KMS-11 (cell line): ENCODE measurements around the gene SFI1.

Experiments used
- H2AFZ ChIP-seq: fragments of 200-600 bp; sonication (generic); 2 replicates; pipeline ENCODE4 v1.6.1; 2016; ENCODE audit warnings: antibody characterized with exemption, mixed run types, low read depth
- H3K27ac ChIP-seq: fragments of 200-600 bp; sonication (generic); 2 replicates; pipeline ENCODE4 v1.6.1; 2016; ENCODE audit warnings: mild to moderate bottlenecking, mixed run types
- H3K27me3 ChIP-seq: fragments of 200-600 bp; sonication (generic); 2 replicates; pipeline ENCODE4 v1.6.1; 2017; ENCODE audit warnings: mild to moderate bottlenecking, low read depth, mixed run types, moderate library complexity; ENCODE audit not compliant: insufficient read depth
- H3K36me3 ChIP-seq: fragments of 200-600 bp; sonication (generic); 2 replicates; pipeline ENCODE4 v1.6.1; 2017; ENCODE audit warnings: mild to moderate bottlenecking, mixed run types; ENCODE audit not compliant: insufficient read depth
- H3K4me1 ChIP-seq: fragments of 200-600 bp; sonication (generic); 2 replicates; pipeline ENCODE4 v1.6.1; 2016; ENCODE audit warnings: mild to moderate bottlenecking, low read depth, mixed run types; ENCODE audit not compliant: poor library complexity, severe bottlenecking
- H3K4me2 ChIP-seq: fragments of 200-600 bp; sonication (generic); 2 replicates; pipeline ENCODE4 v1.7.0; 2016; ENCODE audit warnings: mild to moderate bottlenecking, mixed run types
- H3K4me3 ChIP-seq: fragments of 200-600 bp; sonication (generic); IDR thresholded peaks from 2 replicates; pipeline ENCODE4 v1.6.1; 2017; ENCODE audit warnings: low read depth, low read length, mixed read lengths; ENCODE audit not compliant: insufficient read depth
- H3K79me2 ChIP-seq: fragments of 200-600 bp; sonication (generic); 2 replicates; pipeline ENCODE4 v1.6.1; 2016; ENCODE audit warnings: low read depth, mixed run types; ENCODE audit not compliant: insufficient read depth
- H3K9ac ChIP-seq: fragments of 200-600 bp; sonication (generic); 2 replicates; pipeline ENCODE4 v1.6.1; 2016; ENCODE audit warnings: mild to moderate bottlenecking, mixed run types
- H4K20me1 ChIP-seq: fragments of 200-600 bp; sonication (generic); 2 replicates; pipeline ENCODE4 v1.6.1; 2016; ENCODE audit warnings: mild to moderate bottlenecking, mixed run types; ENCODE audit not compliant: insufficient read depth
- CTCF ChIP-seq: fragments of 200-600 bp; sonication (generic); conservative IDR thresholded peaks from 2 replicates; pipeline ENCODE4 v1.6.1; 2017; ENCODE audit warnings: low read depth, mild to moderate bottlenecking, antibody characterized with exemption, low read length, moderate library complexity, mixed read lengths

The SFI1 gene

GRCh38 chr22:31631436-31631835, 135.1 kb downstream of the SFI1 start:
- Histone ChIP-seq H3K4me1 (peaks cover 14% of the 10 kb centered on the region), H3K27ac (no peak overlapping the region), H2AFZ (no peak overlapping the region), H3K27me3 (no peaks in the 10 kb centered on the region), H3K9ac (no peak overlapping the region), H3K4me3 (no peak overlapping the region), H4K20me1 (no peaks in the 10 kb centered on the region), H3K79me2 (peaks cover 33% of the 10 kb centered on the region), H3K36me3 (no peaks in the 10 kb centered on the region), H3K4me2 (no peak overlapping the region)
- no peak for TF ChIP-seq CTCF

- no peaks in the 10 kb centered on the region for H3K27me3 ChIP-seq
- no peak overlapping the region for H3K4me3 ChIP-seq
- H3K36me3 ChIP-seq, result no peaks in the 10 kb centered on the region
- H3K27ac ChIP-seq, result no peak overlapping the region
- no peak for TF ChIP-seq CTCF
- H3K79me2 ChIP-seq, result peaks cover 8% of the 10 kb centered on the region; the same call in 1 of the 2 replicates
- H4K20me1 ChIP-seq, result no peaks in the 10 kb centered on the region
- H3K4me2 ChIP-seq, result no peak overlapping the region
- no peak overlapping the region for H3K9ac ChIP-seq
- no peak overlapping the region for H2AFZ ChIP-seq
- peaks cover 19% of the 10 kb centered on the region for H3K4me1 ChIP-seq
Observed at GRCh38 chr22:31635638-31636306, 139.4 kb downstream of the SFI1 start.

- Histone ChIP-seq H2AFZ (no peak overlapping the region), H3K4me3 (no peak overlapping the region), H3K27me3 (no peaks in the 10 kb centered on the region), H3K27ac (no peak overlapping the region), H3K36me3 (no peaks in the 10 kb centered on the region), H4K20me1 (no peaks in the 10 kb centered on the region), H3K4me2 (no peak overlapping the region), H3K4me1 (peaks cover 19% of the 10 kb centered on the region), H3K79me2 (peaks cover 10% of the 10 kb centered on the region; the same call in 1 of the 2 replicates), H3K9ac (no peak overlapping the region)
- TF ChIP-seq CTCF, result no peak
Observed at GRCh38 chr22:31637447-31637890, 141.1 kb downstream of the SFI1 start.

- no peak overlapping the region for H3K4me3 ChIP-seq
- H3K36me3 ChIP-seq, result no peaks in the 10 kb centered on the region
- H2AFZ ChIP-seq, result no peak overlapping the region
- peaks cover 4% of the 10 kb centered on the region; the same call in 1 of the 2 replicates for H3K79me2 ChIP-seq
- no peak for TF ChIP-seq CTCF
- H3K4me2 ChIP-seq, result no peak overlapping the region
- no peaks in the 10 kb centered on the region for H3K27me3 ChIP-seq
- no peak overlapping the region for H3K9ac ChIP-seq
- no peaks in the 10 kb centered on the region for H4K20me1 ChIP-seq
- peaks cover 19% of the 10 kb centered on the region for H3K4me1 ChIP-seq
- no peak overlapping the region for H3K27ac ChIP-seq
Observed at GRCh38 chr22:31637891-31638618, 141.7 kb downstream of the SFI1 start.
